HG03439 (cell line): ENCODE data around the gene CIC.

Experiments
- ATAC-seq: cut with Tn5 transposase; IDR thresholded peaks from one replicate; pipeline ENCODE4 v1.9.1; 2021; ENCODE audit warnings: mild to moderate bottlenecking, moderate library complexity; ENCODE audit not compliant: unreplicated experiment

CIC gene

DNA sequence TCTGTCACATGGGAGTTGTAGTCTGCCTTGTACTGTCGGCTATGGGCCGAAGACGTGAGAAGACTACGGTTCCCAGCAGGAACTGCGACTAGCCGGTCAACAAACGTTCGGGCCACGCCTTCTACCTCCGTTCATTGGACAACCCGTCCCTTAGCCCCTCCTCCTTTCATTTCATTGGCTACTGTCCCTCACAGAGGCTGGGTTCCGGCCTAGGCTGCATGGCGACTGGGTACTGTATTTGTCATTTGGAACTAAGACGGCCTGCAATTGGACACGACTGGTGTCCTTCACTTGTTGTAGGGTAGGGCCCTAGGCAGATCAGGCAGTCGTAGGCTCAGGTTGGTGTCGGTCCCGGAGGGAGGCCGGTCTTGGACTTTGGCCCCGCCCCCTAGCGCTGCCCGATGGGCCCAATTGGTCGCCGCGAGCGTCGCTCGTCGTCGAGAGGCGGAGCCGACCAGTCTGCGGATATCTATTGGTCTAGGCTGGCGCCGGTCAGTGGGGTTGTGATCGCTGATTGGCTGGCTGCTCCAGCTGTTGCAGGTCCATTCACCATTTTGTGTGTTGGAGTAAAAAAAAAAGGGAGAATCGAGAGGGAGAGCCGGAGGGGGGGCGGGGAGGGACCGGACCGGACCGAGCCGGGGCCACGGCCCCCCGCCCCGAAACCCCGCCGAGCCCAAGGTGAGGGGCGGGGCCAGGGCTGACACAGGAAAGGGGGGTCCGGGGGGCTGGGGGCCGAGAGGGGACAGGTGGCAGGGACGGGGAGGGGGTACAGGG lies at the start of gene CIC:
Gene CIC, plus strand, starts transcription at position 549 of the 774 bp plus-strand sequence. CDS start 2,532 bp downstream, outside the sequence.
- ATAC-seq, result peak; percentile 76

DNA sequence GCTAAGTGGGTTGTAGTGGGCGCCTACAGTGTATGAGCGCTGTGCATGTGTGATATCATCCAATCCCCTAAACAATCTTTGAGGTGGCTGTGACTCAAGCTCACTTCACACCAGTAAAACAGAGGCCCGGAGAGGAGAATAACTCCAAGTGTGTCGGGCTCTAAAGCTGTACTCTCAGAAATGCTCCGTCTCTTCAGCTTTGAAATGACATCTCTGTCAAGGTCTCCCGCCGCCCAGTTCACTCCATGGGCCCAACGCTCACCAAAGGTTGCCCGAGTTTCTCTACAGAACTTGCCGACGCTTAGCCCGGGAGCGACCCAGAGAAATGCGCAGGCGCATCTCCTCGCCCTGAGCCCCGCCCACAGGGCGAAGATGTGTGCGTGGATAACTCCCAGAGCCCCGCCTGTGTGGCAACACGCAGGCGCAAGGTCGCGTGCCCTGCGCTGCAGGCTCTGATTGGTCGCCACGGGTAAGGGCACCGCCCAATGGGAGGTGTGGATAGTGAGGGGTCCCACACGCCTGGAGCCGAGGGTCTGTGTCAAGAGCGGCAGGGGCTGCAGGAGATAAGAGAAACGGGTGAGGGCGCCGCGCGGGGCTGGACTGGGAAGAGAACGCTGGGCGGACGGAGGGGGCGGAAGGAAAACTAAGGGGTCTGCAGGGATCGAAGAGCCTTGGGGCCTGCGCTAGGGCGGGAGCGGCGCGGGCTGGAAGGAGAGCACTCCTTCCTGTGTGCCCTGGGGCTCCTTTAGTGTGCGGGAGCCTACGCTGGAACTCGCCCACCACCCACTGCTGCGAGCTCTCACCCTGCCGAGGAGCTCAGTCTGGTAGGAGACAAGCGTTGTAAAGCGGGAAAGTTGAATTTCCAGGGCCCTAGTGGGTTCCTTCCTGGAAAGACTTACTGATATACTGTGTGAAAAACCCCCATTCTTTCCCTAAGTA lies 49.0 kb upstream of the CIC start, which contains the start of gene ZNF526:
Gene ZNF526, plus strand, starts transcription at position 501 of the 939 bp plus-strand sequence. CDS start 4,092 bp downstream, outside the sequence.
- ATAC-seq, result peak; percentile 64

DNA sequence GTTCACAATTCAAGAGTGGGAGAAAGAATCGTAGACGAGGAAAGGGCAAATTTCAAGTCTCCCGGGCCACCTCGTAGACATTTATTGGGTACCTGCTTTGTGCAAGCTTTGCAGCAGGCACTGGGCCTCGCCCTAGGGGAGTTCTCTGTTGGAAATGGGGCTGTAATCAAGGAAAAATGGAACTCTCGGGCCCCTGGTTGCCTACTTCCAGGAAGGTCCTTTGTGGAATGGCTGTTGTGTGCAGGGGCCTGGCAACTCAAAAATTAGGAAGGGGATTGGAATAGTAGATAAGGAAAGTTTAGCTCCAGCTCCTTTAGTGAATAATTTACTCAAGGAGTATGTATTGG lies 48.3 kb upstream of the CIC start:
- ATAC-seq, result no peak

DNA sequence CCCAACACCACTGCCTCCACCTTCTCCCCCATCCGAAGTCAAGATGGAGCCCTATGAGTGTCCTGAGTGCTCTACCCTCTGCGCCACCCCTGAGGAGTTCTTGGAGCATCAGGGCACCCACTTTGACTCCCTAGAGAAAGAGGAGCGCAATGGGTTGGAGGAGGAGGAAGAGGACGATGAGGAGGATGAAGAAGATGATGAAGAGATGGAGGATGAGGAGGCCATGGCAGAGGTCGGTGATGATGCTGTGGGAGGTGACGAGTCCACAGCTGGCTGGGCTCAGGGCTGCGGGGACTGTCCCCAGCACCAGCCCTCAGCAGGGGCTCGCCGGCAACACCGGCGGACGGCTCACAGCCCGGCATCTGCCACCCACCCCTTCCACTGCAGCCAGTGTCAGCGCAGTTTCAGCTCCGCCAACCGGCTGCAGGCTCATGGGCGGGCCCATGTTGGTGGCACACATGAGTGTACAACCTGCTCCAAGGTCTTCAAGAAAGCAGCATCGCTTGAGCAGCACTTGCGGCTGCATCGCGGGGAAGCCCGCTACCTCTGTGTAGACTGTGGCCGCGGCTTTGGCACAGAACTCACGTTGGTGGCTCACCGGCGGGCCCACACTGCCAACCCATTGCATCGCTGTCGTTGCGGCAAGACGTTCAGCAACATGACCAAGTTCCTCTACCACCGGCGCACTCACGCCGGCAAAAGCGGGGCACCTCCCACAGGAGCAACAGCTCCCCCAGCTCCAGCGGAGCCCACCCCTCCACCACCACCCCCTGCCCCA lies 43.9 kb upstream of the CIC start:
- ATAC-seq, result no peak

DNA sequence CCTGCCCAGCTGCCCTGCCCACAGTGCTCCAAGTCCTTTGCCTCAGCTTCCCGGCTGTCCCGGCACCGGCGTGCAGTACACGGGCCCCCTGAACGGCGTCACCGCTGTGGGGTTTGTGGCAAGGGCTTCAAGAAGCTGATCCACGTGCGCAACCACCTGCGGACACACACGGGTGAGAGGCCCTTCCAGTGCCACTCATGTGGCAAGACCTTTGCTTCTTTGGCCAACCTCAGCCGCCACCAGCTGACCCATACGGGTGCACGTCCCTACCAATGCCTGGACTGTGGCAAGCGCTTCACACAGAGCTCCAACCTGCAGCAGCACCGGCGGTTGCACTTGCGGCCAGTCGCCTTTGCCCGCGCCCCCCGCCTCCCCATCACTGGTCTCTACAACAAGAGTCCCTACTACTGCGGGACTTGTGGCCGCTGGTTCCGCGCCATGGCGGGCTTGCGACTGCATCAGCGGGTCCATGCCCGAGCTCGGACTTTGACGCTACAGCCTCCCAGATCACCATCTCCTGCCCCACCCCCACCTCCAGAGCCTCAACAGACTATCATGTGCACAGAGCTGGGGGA lies 43.2 kb upstream of the CIC start:
- no peak for ATAC-seq

DNA sequence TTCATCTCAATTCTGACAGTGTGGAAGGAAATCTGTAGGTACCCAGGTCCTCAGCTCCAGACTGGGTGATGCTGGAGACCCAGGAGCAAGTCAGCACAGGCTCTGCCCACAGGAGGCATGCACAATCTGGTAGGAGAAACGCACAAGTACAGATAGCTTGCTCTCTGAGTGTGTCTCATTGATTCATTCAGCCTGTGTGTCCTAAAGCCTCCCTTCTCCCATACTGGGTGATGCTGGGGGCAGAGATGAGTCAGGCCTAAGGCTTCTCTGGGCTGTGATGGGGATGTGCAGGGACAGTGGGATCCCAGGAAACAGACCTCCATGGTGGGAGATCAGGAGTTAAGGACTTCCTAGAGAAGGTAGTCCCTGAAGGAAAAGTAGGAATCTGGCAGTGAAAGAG lies 42.2 kb upstream of the CIC start:
- no peak for ATAC-seq

DNA sequence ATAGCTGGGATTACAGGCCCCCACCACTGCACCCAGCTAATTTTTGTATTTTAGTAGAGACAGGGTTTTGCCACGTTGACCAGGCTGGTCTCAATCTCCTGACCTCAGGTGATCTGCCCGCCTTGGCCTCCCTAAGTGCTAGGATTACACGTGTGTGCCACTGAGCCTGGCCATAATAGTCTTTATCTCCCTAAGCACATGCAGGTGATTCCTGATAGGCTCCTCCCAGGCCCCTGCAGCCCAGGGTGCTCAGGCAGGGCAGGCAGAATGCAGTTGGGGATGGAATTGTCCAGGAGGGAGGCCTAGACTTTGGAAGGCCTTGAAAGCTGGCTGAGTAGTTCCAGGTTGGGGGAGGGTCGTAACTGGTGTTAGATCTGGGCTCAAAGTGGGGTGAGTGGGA lies 40.4 kb upstream of the CIC start:
- no peak for ATAC-seq

DNA sequence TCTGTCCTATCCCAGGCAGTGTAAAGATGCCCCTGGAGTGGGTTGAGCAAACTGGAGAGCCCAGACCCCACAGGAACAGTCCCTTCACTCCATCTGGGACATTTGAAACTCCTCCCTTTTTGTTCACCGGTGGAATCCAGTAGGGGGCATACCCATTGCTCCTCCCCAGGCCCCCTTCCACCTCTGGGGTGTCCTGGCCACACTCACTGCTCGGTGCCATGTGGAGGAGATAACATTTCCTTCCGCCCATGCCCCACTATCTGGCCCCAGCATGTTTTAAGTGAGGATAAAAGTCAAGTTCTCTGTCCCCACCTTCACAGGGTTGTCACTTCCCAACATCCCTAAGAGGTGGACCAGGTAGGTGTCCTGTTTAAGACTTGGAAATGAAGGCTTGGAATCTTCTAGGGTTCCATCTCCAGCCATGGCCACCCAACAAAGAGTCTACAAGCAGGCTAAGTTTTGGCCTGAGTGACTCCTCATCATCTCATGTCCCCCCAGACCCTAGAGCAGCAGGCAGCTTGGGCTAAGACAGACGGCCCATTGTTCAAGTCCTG lies 39.7 kb upstream of the CIC start:
- no peak for ATAC-seq

DNA sequence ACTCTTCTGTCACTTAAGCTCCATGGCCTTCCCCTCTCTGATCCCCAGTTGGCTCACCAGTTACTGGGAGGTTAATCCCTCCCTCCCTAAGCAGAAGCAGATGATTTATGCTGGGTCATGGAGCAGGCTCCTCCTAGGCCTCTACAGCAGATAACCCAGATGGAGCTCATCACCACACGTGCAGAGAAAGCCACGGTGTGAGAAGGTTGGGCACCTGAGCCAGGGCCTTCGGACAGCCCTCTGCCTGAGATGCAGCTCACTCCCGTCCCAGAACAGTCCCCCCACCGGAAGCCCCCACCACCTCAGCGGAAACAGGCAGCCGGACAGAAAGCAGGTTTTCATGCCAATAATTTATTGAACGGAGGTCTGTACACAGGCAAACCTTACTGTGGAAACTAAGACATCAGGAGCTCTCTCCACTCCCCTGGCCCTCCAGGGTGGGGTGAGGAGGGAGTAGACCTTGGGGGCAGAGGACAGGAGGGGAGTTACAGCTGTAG lies 39.1 kb upstream of the CIC start:
- no peak for ATAC-seq

DNA sequence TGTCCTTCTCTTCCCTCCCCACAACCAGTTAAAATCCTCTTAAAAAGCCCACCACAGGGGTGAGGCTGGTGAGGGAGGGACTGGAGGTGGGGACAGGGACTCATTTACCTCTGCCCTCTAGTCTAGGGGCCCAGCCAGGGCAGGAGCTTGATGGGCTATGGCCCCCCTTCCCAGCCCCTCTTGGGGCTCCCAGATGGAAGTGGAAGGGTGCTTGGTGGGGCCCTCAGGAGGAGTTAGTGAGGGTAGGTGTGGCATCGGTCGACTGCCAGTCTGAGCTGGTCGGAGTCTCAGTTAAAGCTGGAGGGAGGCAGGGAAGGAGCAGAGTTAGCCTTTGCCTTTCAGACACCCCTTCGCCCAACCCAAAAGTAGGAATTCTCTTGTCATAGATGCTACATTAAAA lies 38.5 kb upstream of the CIC start:
- ATAC-seq, result no peak

DNA sequence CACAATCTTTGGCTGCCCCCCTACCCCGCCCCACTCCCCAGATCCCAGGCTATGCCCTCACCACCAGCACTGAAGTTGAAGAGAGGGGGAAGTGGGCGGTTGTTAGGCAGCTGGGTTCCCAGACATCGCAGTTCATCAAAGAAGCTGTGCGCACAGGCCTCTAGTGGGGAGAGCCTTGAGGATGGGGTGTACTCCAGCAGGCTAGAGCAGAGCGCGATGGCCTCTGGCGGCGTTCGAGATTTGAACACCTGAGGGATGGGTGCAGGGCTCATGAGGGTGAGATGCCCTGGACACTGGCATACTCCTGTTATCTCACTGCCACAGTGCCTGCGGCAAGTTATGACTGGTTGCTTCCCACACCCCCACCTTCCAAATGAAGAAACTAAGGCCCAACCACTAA lies 36.6 kb upstream of the CIC start:
- ATAC-seq, result no peak

DNA sequence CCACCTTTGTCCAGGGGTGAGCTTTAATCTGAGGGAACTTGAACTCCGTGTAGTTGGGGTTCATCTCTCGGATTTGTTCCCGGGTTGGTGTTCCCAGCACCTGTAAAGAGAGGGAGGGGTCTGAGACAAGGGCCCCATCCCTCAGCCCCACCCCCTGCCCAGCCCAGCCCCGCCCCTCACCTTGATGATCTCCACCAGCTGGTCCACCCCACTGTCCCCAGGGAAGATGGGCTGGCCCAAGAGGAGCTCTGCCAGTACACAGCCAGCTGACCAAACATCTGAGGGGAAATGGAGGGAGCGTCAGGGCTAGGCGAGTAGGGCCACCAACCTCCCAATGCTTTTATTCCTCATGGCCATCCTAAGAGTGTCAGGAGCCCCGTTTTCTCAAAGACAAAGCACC lies 35.9 kb upstream of the CIC start:
- ATAC-seq, result no peak

DNA sequence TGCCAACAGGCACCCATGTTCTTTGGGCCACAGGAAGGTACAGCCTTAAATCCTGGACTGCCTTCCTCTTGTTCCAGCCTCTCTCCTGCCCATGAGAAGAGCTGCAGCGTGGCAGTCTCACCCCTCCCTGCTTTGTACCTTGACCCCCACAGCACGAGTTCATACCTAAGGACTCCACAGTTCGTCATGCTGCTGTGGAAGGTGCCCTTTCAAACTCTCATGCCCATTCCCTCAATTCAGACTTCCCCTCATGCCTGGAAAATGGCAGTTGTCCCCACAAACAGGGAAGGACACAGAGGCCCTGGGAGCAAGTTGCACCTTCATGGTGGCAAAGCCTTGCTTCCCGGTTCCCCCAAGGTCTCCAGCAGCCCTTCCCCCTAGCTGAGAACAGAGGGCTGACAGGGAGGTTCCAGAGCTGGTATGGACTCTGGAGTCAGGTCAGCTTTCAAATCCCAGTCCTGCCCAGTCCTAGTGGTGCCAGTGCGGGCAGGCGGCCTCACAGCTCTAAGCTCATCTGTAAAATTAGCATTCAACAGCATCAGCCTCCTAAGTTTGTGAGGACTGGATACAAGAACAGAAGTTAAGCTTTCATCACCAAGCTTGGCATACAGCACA lies 35.3 kb upstream of the CIC start:
- ATAC-seq, result no peak

DNA sequence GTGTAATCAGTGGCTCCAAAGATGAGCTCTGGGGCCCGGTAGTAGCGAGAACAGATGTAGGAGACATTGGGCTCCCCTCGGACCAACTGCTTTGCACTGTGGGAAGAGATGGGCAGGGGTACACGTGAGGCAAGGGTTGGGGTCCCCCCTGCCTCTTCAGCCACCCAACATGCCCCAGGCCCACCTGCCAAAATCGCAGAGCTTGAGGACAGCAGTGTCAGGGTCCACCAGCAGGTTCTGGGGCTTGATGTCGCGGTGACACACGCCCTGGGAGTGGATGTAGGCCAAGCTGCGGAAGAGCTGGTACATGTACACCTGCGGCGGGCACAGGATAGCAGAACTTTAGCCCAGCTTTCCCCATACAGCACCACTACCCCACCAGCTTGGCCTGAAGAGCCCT lies 34.7 kb upstream of the CIC start:
- no peak for ATAC-seq

DNA sequence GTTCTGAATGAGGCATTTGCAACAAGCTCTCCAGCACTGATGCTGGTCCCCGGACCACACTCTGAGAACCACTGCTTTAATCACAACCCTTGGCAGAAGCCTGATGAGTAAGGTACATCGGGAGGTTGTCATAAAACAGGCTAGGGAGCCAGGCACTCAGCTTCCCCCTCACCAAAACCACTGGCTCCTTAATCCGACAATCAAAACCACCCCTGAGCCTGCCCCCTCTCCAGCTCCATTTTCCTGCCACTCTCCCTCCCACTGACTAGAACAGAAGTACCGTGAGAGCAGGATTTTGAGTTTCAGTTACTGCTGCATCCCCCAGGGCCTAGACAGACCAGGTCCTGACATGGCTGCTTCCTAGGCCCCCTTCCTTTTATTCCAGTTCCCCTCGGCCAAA lies 33.9 kb upstream of the CIC start:
- ATAC-seq, result no peak

DNA sequence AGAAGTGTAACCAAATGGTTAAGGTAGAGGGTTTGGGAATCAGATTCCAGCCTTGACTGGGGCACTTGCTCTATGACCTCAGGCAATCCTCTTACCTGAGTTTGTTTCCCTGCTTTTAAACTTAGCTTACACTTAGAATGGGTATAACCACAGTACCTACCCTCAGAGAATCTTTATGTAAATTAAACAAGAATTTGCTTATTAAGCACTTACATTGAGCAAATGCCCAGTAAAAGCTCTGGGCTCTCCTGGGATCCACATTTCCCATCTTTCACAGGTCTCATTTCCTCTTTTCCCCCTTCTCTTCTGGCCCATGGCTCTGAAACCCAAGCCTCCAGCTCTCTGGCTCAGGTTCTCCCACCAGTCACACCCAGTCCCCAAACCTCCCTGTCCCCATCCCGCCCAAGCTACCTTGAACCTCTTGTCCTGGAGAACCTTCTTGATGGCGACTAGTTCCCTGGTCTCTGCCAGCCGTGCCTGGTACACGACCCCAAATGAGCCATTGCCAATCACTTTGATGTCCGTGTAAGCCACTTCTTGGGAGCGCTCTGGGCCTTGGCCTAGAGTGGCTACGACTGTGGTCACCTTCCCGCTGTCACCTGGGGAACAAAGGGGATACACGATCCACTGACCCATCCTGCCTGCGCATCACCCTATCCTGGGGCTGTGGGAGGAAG lies 29.4 kb upstream of the CIC start:
- no peak for ATAC-seq

DNA sequence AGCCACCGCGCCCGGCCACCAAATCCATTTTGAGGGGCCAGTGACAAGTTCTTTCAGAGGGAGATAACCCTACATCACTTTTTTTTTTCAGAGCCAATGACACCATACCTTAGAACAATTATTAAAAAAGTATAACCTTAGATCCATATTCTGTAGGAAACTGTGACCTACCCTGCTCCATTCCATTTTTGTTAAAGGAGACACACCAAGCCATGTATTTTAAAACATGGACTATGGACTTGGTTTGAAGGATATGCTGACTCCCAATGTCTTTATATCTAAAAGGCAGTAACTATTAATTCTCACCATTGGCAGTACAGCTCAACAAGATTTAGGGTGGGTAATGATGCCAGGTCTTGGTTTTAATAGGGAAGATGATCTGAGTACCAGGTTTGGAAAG lies 27.8 kb upstream of the CIC start:
- no peak for ATAC-seq

DNA sequence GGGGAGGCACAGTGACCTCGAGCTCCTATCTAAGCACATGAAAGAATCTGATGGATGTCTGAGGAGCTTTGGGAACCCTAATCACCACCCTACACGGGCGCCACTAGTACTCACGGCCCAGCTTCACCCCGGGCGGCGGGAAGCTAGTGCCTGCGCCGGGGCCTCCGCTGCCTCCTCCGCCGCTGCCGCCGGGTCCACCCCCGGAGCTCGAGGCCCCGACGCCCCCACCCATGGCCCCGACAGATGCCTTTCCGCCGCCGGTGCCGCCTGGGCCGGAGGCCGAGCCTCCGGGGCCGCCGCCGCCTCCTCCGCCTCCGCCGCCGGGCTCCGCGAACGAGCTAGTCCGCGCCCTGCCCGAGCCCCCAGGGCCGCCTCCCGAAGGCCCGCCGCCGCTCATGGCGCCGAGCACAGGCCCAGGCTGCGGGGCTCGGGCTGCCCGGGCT lies 27.0 kb upstream of the CIC start:
- ATAC-seq, result peak; percentile 4
